Nephron progenitor cell (in vitro differentiated cells): ENCODE results near the gene CD96.

ENCODE experiments used
- DNase-seq: peaks from one replicate; pipeline ENCODE4 v3.0.0; 2021
- H3K27ac Mint-ChIP-seq: 2 replicates; pipeline ENCODE4 v1.8.0; 2021; ENCODE audit warnings: mild to moderate bottlenecking, moderate library complexity, mixed read lengths
- H3K27me3 Mint-ChIP-seq: 2 replicates; pipeline ENCODE4 v1.8.0; 2021; ENCODE audit warnings: mild to moderate bottlenecking, low read depth, mixed read lengths; ENCODE audit not compliant: poor library complexity
- H3K36me3 Mint-ChIP-seq: 2 replicates; pipeline ENCODE4 v1.8.0; 2021; ENCODE audit warnings: low read depth, mixed read lengths
- H3K4me1 Mint-ChIP-seq: 2 replicates; pipeline ENCODE4 v1.8.0; 2021; ENCODE audit warnings: mixed read lengths
- H3K4me3 Mint-ChIP-seq: 2 replicates; pipeline ENCODE4 v1.8.0; 2021; ENCODE audit warnings: mild to moderate bottlenecking, moderate library complexity, mixed read lengths
- H3K9me3 Mint-ChIP-seq: 2 replicates; pipeline ENCODE4 v1.8.0; 2021; ENCODE audit warnings: mild to moderate bottlenecking, moderate library complexity, mixed read lengths
- CTCF ChIP-seq: fragments of 200-600 bp; sonication (generic); IDR thresholded peaks from 2 replicates; pipeline ENCODE4 v1.5.0; 2021; ENCODE audit warnings: antibody characterized with exemption

Gene CD96

GRCh38 chr3:111635403-111635802 lies 93.4 kb downstream of the CD96 start:
- H3K9me3 Mint-ChIP-seq, result peaks cover 34% of the 10 kb centered on the region
- no peak overlapping the region for H3K27ac Mint-ChIP-seq
- TF ChIP-seq CTCF, result no peak
- H3K4me3 Mint-ChIP-seq, result no peak overlapping the region
- peaks cover 53% of the 10 kb centered on the region for H3K4me1 Mint-ChIP-seq
- no peak for DNase-seq
- H3K27me3 Mint-ChIP-seq, result no peaks in the 10 kb centered on the region
- H3K36me3 Mint-ChIP-seq, result peaks cover 20% of the 10 kb centered on the region

- Mint-ChIP-seq H3K36me3 (peaks cover 19% of the 10 kb centered on the region), H3K4me1 (peaks cover 53% of the 10 kb centered on the region)
Measured at GRCh38 chr3:111636366-111636885, 94.4 kb downstream of the CD96 start.

GRCh38 chr3:111639316-111639715 lies 97.3 kb downstream of the CD96 start:
- Mint-ChIP-seq H3K36me3 (peaks cover 37% of the 10 kb centered on the region), H3K27ac (peak overlapping the region; percentile 95), H3K27me3 (no peaks in the 10 kb centered on the region), H3K4me1 (peaks cover 53% of the 10 kb centered on the region), H3K9me3 (peaks cover 43% of the 10 kb centered on the region), H3K4me3 (no peak overlapping the region)
- TF ChIP-seq CTCF, result no peak
- no peak for DNase-seq

More at GRCh38 chr3:111636366-111636885, 94.4 kb downstream of the CD96 start:
- H3K9me3 Mint-ChIP-seq, result peaks cover 32% of the 10 kb centered on the region
- DNase-seq, result peak; percentile 50
- no peaks in the 10 kb centered on the region for H3K27me3 Mint-ChIP-seq
- TF ChIP-seq CTCF, result no peak
- peak overlapping the region; percentile 46 for H3K27ac Mint-ChIP-seq
- H3K4me3 Mint-ChIP-seq, result no peak overlapping the region

GRCh38 chr3:111648991-111649579 lies 107.1 kb downstream of the CD96 start:
- no peak for DNase-seq
- H3K27ac Mint-ChIP-seq, result no peak overlapping the region
- no peaks in the 10 kb centered on the region for H3K27me3 Mint-ChIP-seq
- peaks cover 16% of the 10 kb centered on the region for H3K9me3 Mint-ChIP-seq
- peaks cover 19% of the 10 kb centered on the region for H3K4me1 Mint-ChIP-seq
- peaks cover 8% of the 10 kb centered on the region for H3K36me3 Mint-ChIP-seq
- H3K4me3 Mint-ChIP-seq, result no peak overlapping the region
- no peak for TF ChIP-seq CTCF

- DNase-seq, result no peak
- TF ChIP-seq CTCF, result no peak
- Mint-ChIP-seq H3K4me1 (peaks cover 19% of the 10 kb centered on the region), H3K27me3 (peaks cover 5% of the 10 kb centered on the region), H3K4me3 (no peak overlapping the region), H3K27ac (no peak overlapping the region), H3K9me3 (peaks cover under 1% of the 10 kb centered on the region), H3K36me3 (no peaks in the 10 kb centered on the region)
Measured at GRCh38 chr3:111650378-111651275, 108.6 kb downstream of the CD96 start.
